Measurements from ENCODE around the gene PTAR1. TPM values are rescaled to one million over a fixed set of nuclear protein-coding genes. Genes with fewer than 3 reads are reported as not detected.
"Not testable (repeated sequence)": the region's sequence is repeated elsewhere in the genome, so short reads cannot be mapped to it uniquely, and the experiment has no call there.

PTAR1 gene
- total and polyA plus RNA-seq, 11 donors: 5.8 to 37.4 (median 23.7) TPM

- Histone ChIP-seq H3K4me1 (no peaks in the 10 kb centered on the region), H3K4me3 (no peak overlapping the region), H3K9me3 (no peaks in the 10 kb centered on the region), H3K27me3 (no peaks in the 10 kb centered on the region), H3K27ac (no peak overlapping the region), H3K36me3 (no peaks in the 10 kb centered on the region)
- intact Hi-C loops (cut with DNase I): loop anchor here in 1 of 10 donors (5.0 kb wide), 1 partner anchor 50 kb away; the partner anchor contains the start of gene CFAP95
- ATAC-seq (no peak), DNase-seq (no peak)
- TF ChIP-seq POLR2A (IDR thresholded peaks at IDR 0.05): no peak
- TF ChIP-seq CTCF (IDR thresholded peaks at IDR 0.05): no peak
- WGBS, 4 donors: 67 to 81% (median 75%) methylated on average over 4 of the region's 4 CpGs
Measured at GRCh38 chr9:69771775-69772418, 12.1 kb upstream of the PTAR1 start.

GRCh38 chr9:69768716-69769115, 8.9 kb upstream of the PTAR1 start:
- Histone ChIP-seq H3K27me3 (no peaks in the 10 kb centered on the region), H3K27ac (no peak overlapping the region), H3K9me3 (no peaks in the 10 kb centered on the region), H3K36me3 (no peaks in the 10 kb centered on the region), H3K4me1 (no peaks in the 10 kb centered on the region), H3K4me3 (no peak overlapping the region)
- no peak for ATAC-seq
- no peak for DNase-seq
- intact Hi-C loops (cut with DNase I): no loop called here
- WGBS, 4 donors: 76 to 87% (median 80%) methylated on average over 1 of the region's 1 CpG
- TF ChIP-seq CTCF (IDR thresholded peaks at IDR 0.05) (no peak), POLR2A (IDR thresholded peaks at IDR 0.05) (no peak)

- TF ChIP-seq CTCF (IDR thresholded peaks at IDR 0.05): no peak
- TF ChIP-seq POLR2A (IDR thresholded peaks at IDR 0.05): no peak
- DNase-seq: no peak
- H3K9me3 ChIP-seq: no peaks in the 10 kb centered on the region
- no peaks in the 10 kb centered on the region for H3K4me1 ChIP-seq
- H3K27ac ChIP-seq: no peak overlapping the region
- 83 to 98% (median 87%) methylated on average over 1 of the region's 1 CpG for WGBS, 4 donors
- ATAC-seq: no peak
- H3K36me3 ChIP-seq: no peaks in the 10 kb centered on the region
- intact Hi-C loops (cut with DNase I): no loop called here
- no peak overlapping the region for H3K4me3 ChIP-seq
- no peaks in the 10 kb centered on the region for H3K27me3 ChIP-seq
Measured at GRCh38 chr9:69768101-69768500, 8.3 kb upstream of the PTAR1 start.

GRCh38 chr9:69763862-69764261, 4.1 kb upstream of the PTAR1 start:
- DNase-seq; H3K36me3 ChIP-seq; intact Hi-C loops (cut with DNase I); ATAC-seq; H3K4me3 ChIP-seq; H3K27ac ChIP-seq; H3K27me3 ChIP-seq; H3K4me1 ChIP-seq; H3K9me3 ChIP-seq: not testable (repeated sequence)
- WGBS, 4 donors: 55 to 63% (median 59%) methylated on average over 4 to 5 of the region's 5 CpGs

GRCh38 chr9:69762527-69762926, 2.7 kb upstream of the PTAR1 start:
- H3K4me3 ChIP-seq: no peak overlapping the region
- intact Hi-C loops (cut with DNase I): no loop called here
- no peaks in the 10 kb centered on the region for H3K36me3 ChIP-seq
- TF ChIP-seq POLR2A (IDR thresholded peaks at IDR 0.05): no peak
- no peak for TF ChIP-seq CTCF (IDR thresholded peaks at IDR 0.05)
- ATAC-seq (no peak), DNase-seq (no peak)
- 90 to 98% (median 94%) methylated on average over 1 of the region's 1 CpG for WGBS, 4 donors
- H3K4me1 ChIP-seq: peaks cover 2 to 23% (median 13%) of the 10 kb centered on the region in 12 donors
- no peaks in the 10 kb centered on the region for H3K9me3 ChIP-seq
- H3K27ac ChIP-seq: no peak overlapping the region
- H3K27me3 ChIP-seq: no peaks in the 10 kb centered on the region
